Mesendoderm (in vitro differentiated cells): ENCODE measurements around the gene RNF150.
A peak's percentile ranks its signal among the peaks of the same experiment; 100 is the strongest.

ENCODE experiments used
- DNase-seq: peaks from one replicate; pipeline ENCODE4 v3.0.0; 2013
- H2AK5ac ChIP-seq: 2 replicates; pipeline ENCODE4 v1.6.1; 2013; ENCODE audit warnings: low read length, inconsistent platforms
- H2BK120ac ChIP-seq: 2 replicates; pipeline ENCODE4 v1.6.1; 2013; ENCODE audit warnings: low read depth, mild to moderate bottlenecking, low read length, moderate library complexity, mixed read lengths
- H2BK15ac ChIP-seq: replicated peaks from 2 replicates; pipeline ENCODE4 v1.6.1; 2013; ENCODE audit warnings: low read depth, mild to moderate bottlenecking, moderate library complexity
- H2BK5ac ChIP-seq: 2 replicates; pipeline ENCODE4 v1.6.1; 2013; ENCODE audit warnings: low read length, inconsistent platforms
- H3K18ac ChIP-seq: 2 replicates; pipeline ENCODE4 v1.6.1; 2013; ENCODE audit warnings: mild to moderate bottlenecking, low read length, mixed read lengths
- H3K23ac ChIP-seq: one replicate; pipeline ENCODE4 v1.6.1; 2013; ENCODE audit warnings: low read length
- H3K27ac ChIP-seq: 2 replicates; pipeline ENCODE4 v1.5.1; 2013; ENCODE audit warnings: low read depth, mild to moderate bottlenecking, inconsistent platforms, low read length, moderate library complexity
- H3K27me3 ChIP-seq: 2 replicates; pipeline ENCODE4 v1.6.1; 2013; ENCODE audit warnings: low read length, control low read depth, mild to moderate bottlenecking, inconsistent platforms; ENCODE audit not compliant: insufficient read depth, poor library complexity
- H3K36me3 ChIP-seq: 2 replicates; pipeline ENCODE4 v1.6.1; 2013; ENCODE audit warnings: low read length, inconsistent platforms; ENCODE audit not compliant: control insufficient read depth, insufficient read depth
- H3K4ac ChIP-seq: one replicate; pipeline ENCODE4 v1.6.1; 2013; ENCODE audit warnings: low read depth, mild to moderate bottlenecking, low read length, moderate library complexity
- H3K4me1 ChIP-seq: 2 replicates; pipeline ENCODE4 v1.6.1; 2013; ENCODE audit warnings: low read depth, low read length, inconsistent platforms; ENCODE audit not compliant: control insufficient read depth
- H3K4me2 ChIP-seq: 2 replicates; pipeline ENCODE4 v1.6.1; 2013; ENCODE audit warnings: low read length
- H3K4me3 ChIP-seq: 2 replicates; pipeline ENCODE4 v1.5.1; 2013; ENCODE audit warnings: mild to moderate bottlenecking, low read length
- H3K56ac ChIP-seq: one replicate; pipeline ENCODE4 v1.6.1; 2013; ENCODE audit warnings: low read length
- H3K79me1 ChIP-seq: 2 replicates; pipeline ENCODE4 v1.6.1; 2013; ENCODE audit warnings: low read length, inconsistent platforms
- H3K79me2 ChIP-seq: 2 replicates; pipeline ENCODE4 v1.6.1; 2013; ENCODE audit warnings: mild to moderate bottlenecking, low read length; ENCODE audit not compliant: control insufficient read depth, insufficient read depth
- H3K9ac ChIP-seq: 2 replicates; pipeline ENCODE4 v1.6.1; 2013; ENCODE audit warnings: low read length, inconsistent platforms
- H4K5ac ChIP-seq: one replicate; pipeline ENCODE4 v1.6.1; 2013; ENCODE audit warnings: low read length
- H4K8ac ChIP-seq: one replicate; pipeline ENCODE4 v1.6.1; 2013; ENCODE audit warnings: low read depth, mild to moderate bottlenecking, control low read depth, low read length, moderate library complexity
- WGBS: extraction: QIAGEN DNeasy Blood & Tissue Kit; methylation state at CpG from one replicate; pipeline ENCODE4 v1.1.7; 2013; ENCODE audit warnings: low lambda C conversion rate, missing lambda C conversion rate; ENCODE audit not compliant: insufficient coverage; ENCODE audit errors: extremely low coverage; 5-methylcytosine and 5-hydroxymethylcytosine counted together

Gene RNF150

GRCh38 chr4:140924761-140925392 lies 208.4 kb downstream of the RNF150 start:
- H2BK15ac ChIP-seq = no peak overlapping the region
- H3K36me3 ChIP-seq = no peaks in the 10 kb centered on the region
- WGBS = no CpG with 5 or more reads among the region's 3 CpGs

GRCh38 chr4:140906993-140907962 lies 226.0 kb downstream of the RNF150 start:
- H4K8ac ChIP-seq = no peak overlapping the region
- WGBS = no CpG with 5 or more reads among the region's 3 CpGs
- H3K23ac ChIP-seq = no peak overlapping the region
- H3K79me2 ChIP-seq = no peaks in the 10 kb centered on the region
- H3K56ac ChIP-seq = no peak overlapping the region
- H3K4me1 ChIP-seq = no peaks in the 10 kb centered on the region
- no peaks in the 10 kb centered on the region for H3K79me1 ChIP-seq
- H2BK120ac ChIP-seq = no peak overlapping the region
- no peak overlapping the region for H4K5ac ChIP-seq
- H3K36me3 ChIP-seq = no peaks in the 10 kb centered on the region
- no peak overlapping the region for H2BK5ac ChIP-seq
- H3K18ac ChIP-seq = no peak overlapping the region
- H3K9ac ChIP-seq = no peak overlapping the region
- no peak for DNase-seq
- H3K4me3 ChIP-seq = no peak overlapping the region
- H3K4me2 ChIP-seq = no peak overlapping the region
- no peak overlapping the region for H2BK15ac ChIP-seq
- H3K4ac ChIP-seq = no peak overlapping the region
- H2AK5ac ChIP-seq = no peak overlapping the region
- H3K27ac ChIP-seq = no peak overlapping the region
- no peaks in the 10 kb centered on the region for H3K27me3 ChIP-seq

More at GRCh38 chr4:140924761-140925392, 208.4 kb downstream of the RNF150 start:
- no peak overlapping the region for H3K56ac ChIP-seq
- no peak overlapping the region for H3K4me2 ChIP-seq
- no peaks in the 10 kb centered on the region for H3K79me1 ChIP-seq
- H3K9ac ChIP-seq = no peak overlapping the region
- no peak overlapping the region for H2BK120ac ChIP-seq
- DNase-seq = no peak
- no peaks in the 10 kb centered on the region for H3K27me3 ChIP-seq
- no peak overlapping the region for H3K4ac ChIP-seq
- H3K4me3 ChIP-seq = no peak overlapping the region
- no peak overlapping the region for H2AK5ac ChIP-seq
- H4K5ac ChIP-seq = no peak overlapping the region
- H3K79me2 ChIP-seq = no peaks in the 10 kb centered on the region
- no peaks in the 10 kb centered on the region for H3K4me1 ChIP-seq
- no peak overlapping the region for H4K8ac ChIP-seq
- no peak overlapping the region for H3K23ac ChIP-seq
- no peak overlapping the region for H3K27ac ChIP-seq
- H3K18ac ChIP-seq = no peak overlapping the region
- no peak overlapping the region for H2BK5ac ChIP-seq

GRCh38 chr4:140904904-140905303 lies 228.4 kb downstream of the RNF150 start:
- no peak overlapping the region for H3K9ac ChIP-seq
- no peak overlapping the region for H3K23ac ChIP-seq
- H3K4ac ChIP-seq = no peak overlapping the region
- no CpG with 5 or more reads among the region's 2 CpGs for WGBS
- H3K4me3 ChIP-seq = no peak overlapping the region
- no peak overlapping the region for H3K18ac ChIP-seq
- H2BK15ac ChIP-seq = no peak overlapping the region
- no peak overlapping the region for H3K4me2 ChIP-seq
- no peaks in the 10 kb centered on the region for H3K79me1 ChIP-seq
- H2BK5ac ChIP-seq = no peak overlapping the region
- no peaks in the 10 kb centered on the region for H3K79me2 ChIP-seq
- no peaks in the 10 kb centered on the region for H3K4me1 ChIP-seq
- H2BK120ac ChIP-seq = no peak overlapping the region
- no peak overlapping the region for H3K56ac ChIP-seq
- no peaks in the 10 kb centered on the region for H3K36me3 ChIP-seq
- no peak overlapping the region for H2AK5ac ChIP-seq
- no peak overlapping the region for H3K27ac ChIP-seq
- H4K5ac ChIP-seq = no peak overlapping the region
- no peak overlapping the region for H4K8ac ChIP-seq
- DNase-seq = no peak
- H3K27me3 ChIP-seq = no peaks in the 10 kb centered on the region

GRCh38 chr4:140903522-140904475 lies 229.5 kb downstream of the RNF150 start:
- no peaks in the 10 kb centered on the region for H3K27me3 ChIP-seq

GRCh38 chr4:140901736-140902336 lies 231.4 kb downstream of the RNF150 start:
- Histone ChIP-seq H3K4ac (no peak overlapping the region), H3K36me3 (no peaks in the 10 kb centered on the region), H4K5ac (no peak overlapping the region), H4K8ac (no peak overlapping the region), H3K4me2 (no peak overlapping the region), H2BK15ac (no peak overlapping the region), H3K56ac (no peak overlapping the region), H3K23ac (no peak overlapping the region), H2AK5ac (no peak overlapping the region), H3K27me3 (no peaks in the 10 kb centered on the region), H3K9ac (no peak overlapping the region), H2BK5ac (no peak overlapping the region), H3K18ac (no peak overlapping the region), H3K79me1 (no peaks in the 10 kb centered on the region), H3K4me1 (no peaks in the 10 kb centered on the region), H3K27ac (no peak overlapping the region), H3K4me3 (no peak overlapping the region), H3K79me2 (no peaks in the 10 kb centered on the region), H2BK120ac (no peak overlapping the region)
- no CpG with 5 or more reads among the region's 1 CpG for WGBS
- DNase-seq = peak; percentile 8

More at GRCh38 chr4:140903522-140904475, 229.5 kb downstream of the RNF150 start:
- WGBS = no CpG with 5 or more reads among the region's 9 CpGs
- Histone ChIP-seq H3K36me3 (no peaks in the 10 kb centered on the region), H2BK15ac (no peak overlapping the region), H3K23ac (no peak overlapping the region), H3K56ac (no peak overlapping the region), H3K9ac (no peak overlapping the region), H3K79me2 (no peaks in the 10 kb centered on the region), H3K18ac (no peak overlapping the region), H2AK5ac (no peak overlapping the region), H2BK120ac (no peak overlapping the region), H4K8ac (no peak overlapping the region), H3K79me1 (no peaks in the 10 kb centered on the region), H3K4me3 (no peak overlapping the region), H4K5ac (no peak overlapping the region), H2BK5ac (no peak overlapping the region), H3K4ac (no peak overlapping the region), H3K4me2 (no peak overlapping the region), H3K4me1 (no peaks in the 10 kb centered on the region), H3K27ac (no peak overlapping the region)
- no peak for DNase-seq
